HFFc6 (cell line): Measurements from ENCODE around the gene BDH1. TPM values are rescaled to one million over a fixed set of nuclear protein-coding genes. Genes with fewer than 3 reads are reported as not detected.
"Not testable (repeated sequence)": the region's sequence is repeated elsewhere in the genome, so short reads cannot be mapped to it uniquely, and the experiment has no call there.

Source experiments
- DNase-seq: peaks from one replicate; pipeline ENCODE4 v3.0.0-alpha.2; 2018
- H3K27ac Mint-ChIP-seq: 2 replicates; pipeline ENCODE4 v1.8.0; 2020; ENCODE audit warnings: mild to moderate bottlenecking, mixed read lengths
- H3K27me3 Mint-ChIP-seq: 2 replicates; pipeline ENCODE4 v1.8.0; 2021; ENCODE audit warnings: mild to moderate bottlenecking, moderate library complexity, mixed read lengths; ENCODE audit not compliant: insufficient read depth
- H3K36me3 Mint-ChIP-seq: 2 replicates; pipeline ENCODE4 v1.8.0; 2021; ENCODE audit warnings: low read depth, mixed read lengths
- H3K4me1 Mint-ChIP-seq: 2 replicates; pipeline ENCODE4 v1.8.0; 2020; ENCODE audit warnings: low read depth, mixed read lengths
- H3K4me3 Mint-ChIP-seq: 2 replicates; pipeline ENCODE4 v1.8.0; 2020; ENCODE audit warnings: mild to moderate bottlenecking, moderate library complexity, mixed read lengths
- H3K9me3 Mint-ChIP-seq: 2 replicates; pipeline ENCODE4 v1.8.0; 2020; ENCODE audit warnings: mild to moderate bottlenecking, mixed read lengths
- CTCF ChIP-seq: fragments of 200-600 bp; sonication (generic); IDR thresholded peaks from 2 replicates; pipeline ENCODE4 v1.5.0; 2021; ENCODE audit warnings: antibody characterized with exemption, mild to moderate bottlenecking
- total RNA-seq, 6 experiments: library from RNA; stranded (reverse); fragmentation: NEBNext Ultra II Directional; extraction: Animal tissue kit (Norgen Biotek cat#: 25700); gene quantifications; 2 replicates in 1 of 6; 3 replicates in 5 of 6; pipeline ENCODE4 v1.2.3, GENCODE V29; 2021

The BDH1 gene
- total RNA-seq, 6 experiments from 2014 or later: 0.87 to 1.5 (median 1.2) TPM

- Mint-ChIP-seq H3K27me3 (no peaks in the 10 kb centered on the region; the same call in 1 of the 2 replicates), H3K4me1 (peaks cover 60% of the 10 kb centered on the region), H3K4me3 (no peak overlapping the region), H3K9me3 (no peaks in the 10 kb centered on the region), H3K36me3 (no peaks in the 10 kb centered on the region), H3K27ac (no peak overlapping the region)
- TF ChIP-seq CTCF: no peak
- no peak for DNase-seq
Observed at GRCh38 chr3:197485143-197485542, 70.6 kb downstream of the BDH1 start.

DNA sequence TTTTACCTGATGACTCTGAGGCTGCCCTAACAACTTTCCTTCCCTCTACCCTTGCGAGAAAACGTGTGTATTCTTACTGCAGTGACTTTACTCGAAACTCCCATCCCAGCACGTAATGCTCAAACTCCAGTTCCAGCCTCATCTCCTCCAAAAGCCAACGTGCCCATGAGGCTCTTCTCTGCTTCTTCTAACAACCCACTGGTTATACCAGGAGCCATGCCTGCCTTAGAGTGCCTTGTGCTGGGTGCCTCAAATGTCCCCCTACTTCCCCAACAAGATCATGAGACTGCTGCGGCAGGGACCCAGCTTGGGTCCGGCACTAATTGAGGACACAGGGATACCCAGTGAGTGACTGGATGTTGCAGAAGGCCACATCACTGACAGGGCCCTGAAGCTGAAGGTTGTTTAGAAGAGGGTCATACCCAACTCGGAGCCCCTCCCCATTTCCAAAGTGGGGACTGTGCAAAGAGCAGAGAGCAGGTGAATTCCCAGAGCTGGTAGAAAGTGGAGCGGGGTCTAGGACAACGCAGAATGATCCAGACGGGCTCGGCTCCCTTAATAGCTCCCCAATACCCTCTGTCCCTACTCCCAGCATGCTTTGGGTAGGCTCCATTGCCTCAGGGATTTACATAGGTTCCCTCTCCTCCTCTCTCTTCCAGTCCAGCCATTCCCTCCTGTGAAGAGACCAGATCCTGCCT lies 71.4 kb downstream of the BDH1 start:
- Mint-ChIP-seq H3K27ac (no peak overlapping the region), H3K4me1 (peaks cover 57% of the 10 kb centered on the region), H3K4me3 (no peak overlapping the region), H3K27me3 (no peaks in the 10 kb centered on the region; the same call in 1 of the 2 replicates), H3K36me3 (no peaks in the 10 kb centered on the region), H3K9me3 (no peaks in the 10 kb centered on the region)
- no peak for TF ChIP-seq CTCF
- no peak for DNase-seq

GRCh38 chr3:197482001-197482400 lies 73.8 kb downstream of the BDH1 start:
- no peak for TF ChIP-seq CTCF
- peak; percentile 60 for DNase-seq
- peaks cover 45% of the 10 kb centered on the region for H3K4me1 Mint-ChIP-seq
- H3K9me3 Mint-ChIP-seq: no peaks in the 10 kb centered on the region
- H3K4me3 Mint-ChIP-seq: no peak overlapping the region
- H3K36me3 Mint-ChIP-seq: no peaks in the 10 kb centered on the region
- peak overlapping the region; percentile 60; the same call in 1 of the 2 replicates for H3K27ac Mint-ChIP-seq
- peaks cover 3% of the 10 kb centered on the region; the same call in 1 of the 2 replicates for H3K27me3 Mint-ChIP-seq

DNA sequence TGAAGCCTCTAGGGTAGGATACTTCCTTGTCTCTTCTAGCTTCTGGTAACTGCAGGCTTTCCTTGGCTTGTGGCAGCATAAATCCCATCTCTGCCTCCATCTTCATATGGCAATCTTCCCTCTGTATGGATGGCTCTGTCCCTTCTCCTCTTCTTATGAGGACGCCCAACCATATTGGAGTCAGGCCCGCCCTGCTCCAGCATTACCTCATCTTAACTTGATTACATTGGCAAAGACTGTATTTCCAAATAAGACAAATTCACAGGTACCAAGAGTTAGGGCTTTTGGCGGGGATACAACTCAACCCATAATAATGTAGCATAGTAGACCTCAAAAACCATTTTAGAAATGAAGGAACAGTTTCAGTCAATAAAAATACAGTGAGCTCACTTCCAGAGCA lies 75.4 kb downstream of the BDH1 start:
- no peak for TF ChIP-seq CTCF
- Mint-ChIP-seq H3K9me3 (no peaks in the 10 kb centered on the region), H3K27me3 (peaks cover 4% of the 10 kb centered on the region), H3K36me3 (no peaks in the 10 kb centered on the region), H3K27ac (no peak overlapping the region), H3K4me3 (no peak overlapping the region), H3K4me1 (peaks cover 38% of the 10 kb centered on the region)
- DNase-seq: no peak

- peaks cover 38% of the 10 kb centered on the region for H3K4me1 Mint-ChIP-seq
- TF ChIP-seq CTCF: no peak
- peak; percentile 63 for DNase-seq
- peaks cover 4% of the 10 kb centered on the region; the same call in 1 of the 2 replicates for H3K27me3 Mint-ChIP-seq
- peak overlapping the region; percentile 12 for H3K27ac Mint-ChIP-seq
- no peaks in the 10 kb centered on the region for H3K9me3 Mint-ChIP-seq
- H3K4me3 Mint-ChIP-seq: peak overlapping the region; percentile 32
- H3K36me3 Mint-ChIP-seq: no peaks in the 10 kb centered on the region
Observed at GRCh38 chr3:197478746-197479668, 76.8 kb downstream of the BDH1 start.

DNA sequence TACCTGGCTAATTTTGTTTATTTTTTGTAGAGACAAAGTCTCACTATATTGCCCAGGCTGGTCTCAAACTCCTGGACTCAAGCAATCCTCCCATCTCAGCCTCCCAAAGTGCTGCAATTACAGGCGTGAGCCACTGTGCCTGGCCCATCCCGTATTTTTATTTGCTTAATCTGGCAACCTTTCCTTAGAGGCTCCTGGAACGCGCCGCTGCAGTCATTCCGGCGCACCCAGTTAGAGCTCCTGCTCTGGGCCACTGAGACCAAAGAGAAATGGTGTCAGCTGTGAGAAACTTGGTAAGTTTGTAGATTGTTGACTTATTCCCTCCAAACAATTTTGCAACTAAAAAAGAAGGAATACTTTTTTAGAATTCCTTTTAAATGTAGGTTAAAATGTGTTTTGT lies 78.0 kb downstream of the BDH1 start:
- not testable (repeated sequence) for H3K9me3 Mint-ChIP-seq, H3K27ac Mint-ChIP-seq, H3K4me3 Mint-ChIP-seq, H3K27me3 Mint-ChIP-seq, DNase-seq, H3K36me3 Mint-ChIP-seq
- H3K4me1 Mint-ChIP-seq: peaks cover 36% of the 10 kb centered on the region
